Heart left ventricle (tissue), 16 donors: ENCODE results near the gene ZNRD2. TPM values are rescaled to one million over a fixed set of nuclear protein-coding genes. Genes with fewer than 3 reads are reported as not detected.
A peak's percentile ranks its signal among the peaks of the same experiment; 100 is the strongest.

ENCODE experiments used
- ATAC-seq, 4 donors: fragments of 200-7000 bp; cut with Tn5 transposase; one replicate each; pipeline ENCODE4 v1.9.1; 2020 to 2022; ENCODE audit warnings: moderate library complexity in 4 of 4, mild to moderate bottlenecking in 3 of 4, moderate number of reproducible peaks in 1 of 4
- DNase-seq, 5 donors: peaks; one replicate each; pipeline ENCODE4 v3.0.0-alpha.2; 2020
- H3K27ac ChIP-seq, 12 donors: fragments of 200-600 bp; sonication (generic) in 4 of 12; one replicate each; pipeline versions ENCODE4 v1.5.0 to v1.8.0; 2016 to 2022; ENCODE audit warnings: mild to moderate bottlenecking in 2 of 12
- H3K27me3 ChIP-seq, 9 donors: fragments of 200-600 bp; sonication (generic) in 2 of 9; one replicate each; pipeline versions ENCODE4 v1.5.1 to v1.8.0; 2016 to 2022; ENCODE audit warnings: mild to moderate bottlenecking in 3 of 9
- H3K36me3 ChIP-seq, 9 donors: fragments of 200-600 bp; sonication (generic) in 2 of 9; one replicate each; pipeline versions ENCODE4 v1.5.0 to v1.8.0; 2018 to 2022; ENCODE audit warnings: mild to moderate bottlenecking in 2 of 9
- H3K4me1 ChIP-seq, 12 donors: fragments of 200-600 bp; sonication (generic) in 4 of 12; one replicate each; pipeline versions ENCODE4 v1.5.0 to v1.8.0; 2016 to 2022; ENCODE audit warnings: mild to moderate bottlenecking in 3 of 12
- H3K4me3 ChIP-seq, 12 donors: fragments of 200-600 bp; sonication (generic) in 4 of 12; one replicate each; pipeline versions ENCODE4 v1.5.0 to v1.8.0; 2017 to 2022; ENCODE audit warnings: mild to moderate bottlenecking in 9 of 12, moderate library complexity in 4 of 12
- H3K9me3 ChIP-seq, 12 donors: fragments of 200-600 bp; sonication (generic) in 4 of 12; one replicate each; pipeline versions ENCODE4 v1.5.0 to v1.8.0; 2016 to 2022; ENCODE audit warnings: mild to moderate bottlenecking in 1 of 12
- CTCF ChIP-seq, 12 donors: fragments of 200-600 bp; sonication (generic) in 4 of 12; IDR thresholded peaks; one replicate each; pipeline versions ENCODE4 v1.5.0 to v1.8.0; 2018 to 2022; ENCODE audit warnings: antibody characterized with exemption in 12 of 12, mild to moderate bottlenecking in 5 of 12
- POLR2A ChIP-seq, 2 donors: fragments of 450-650 bp; IDR thresholded peaks; one replicate each; pipeline ENCODE4 v1.6.1; 2017; ENCODE audit warnings: antibody characterized with exemption in 2 of 2, mild to moderate bottlenecking in 2 of 2, moderate library complexity in 2 of 2
- WGBS, 4 donors: extraction: QIAGEN DNeasy Blood & Tissue Kit in 2 of 4; methylation state at CpG; one replicate each; pipeline versions ENCODE4 v1.1.5 to v1.1.7; 2013 to 2018; 5-methylcytosine and 5-hydroxymethylcytosine counted together
- intact Hi-C, 10 donors: fragments of 100-400 bp; cut with DNase I; formaldehyde crosslinking; loops; one replicate each; pipeline versions ENCODE4 v1.11.1 to v1.14.2; 2022
- polyA plus RNA-seq, 2 donors: library from polyadenylated mRNA; stranded (reverse); fragments of 200-250 nt; gene quantifications; one replicate each; pipeline ENCODE4 v1.2.3, GENCODE V29; 2013
- total RNA-seq, 9 donors: library from RNA; depleted of rRNA in 2 of 9; stranded (reverse); fragments of >200 nt in 2 of 9; fragmentation: NEBNext Ultra II Directional in 3 of 9; extraction: Animal tissue kit (Norgen Biotek cat#: 25700) in 3 of 9; gene quantifications; one replicate each; pipeline versions ENCODE4 v1.1.0 to v1.2.4, GENCODE V29; 2016 to 2023
- donor health status: ischemic (EF 13 %, LVEDD 7.1; RV severe dilation, severe dysfunction).
- donor health status: healthy with polysubstance abuse.
- donor health status: DM: no; HTN: yes; CAD: no.
- donor health status: DM: no; HTN: no; CAD: no.
- donor health status: ischemic (EF 25% LVEDD 6.9; RV normal size, moderate dysfunction).
- donor health status: ischemic (EF 25% LVEDD 5.7; RV mildly dilated, moderate dysfunction).
- donor health status: healthy.
- donor health status: DM: yes; HTN: yes; CAD: no.
- donor health status: ischemic (EF 35%, LVEDD 5.7; RV mildly dilated, moderate dysfunction).
- donor health status: nonischemic (EF 11% LVEDD 7.7; RV severe dilation, severe dysfunction).
- donor health status: DM: yes; HTN: yes; CAD: no.
- donor health status: PGD.
- donor health status: ischemic (EF 29% LVEDD 5.4; RV normal size, mild dysfunction).
- donor health status: nonischemic (EF 23%, LVEDD 6.1; RV moderate dilation, normal function).

Gene ZNRD2
- total and polyA plus RNA-seq, 11 donors: 23.2 to 101 (median 35.7) TPM

- WGBS, 4 donors: 84 to 88% (median 86%) methylated on average over 49 to 52 of the region's 52 CpGs
- H3K4me1 ChIP-seq: peaks cover 0 to 27% (median 1%) of the 10 kb centered on the region in 12 donors
- H3K27ac ChIP-seq: peak overlapping the region in 1 of 12 donors; percentile 55
- no peaks in the 10 kb centered on the region for H3K9me3 ChIP-seq
- DNase-seq (no peak), ATAC-seq (no peak)
- TF ChIP-seq POLR2A (IDR thresholded peaks at IDR 0.05): no peak
- peaks cover 0 to 89% (median 67%) of the 10 kb centered on the region in 9 donors for H3K36me3 ChIP-seq
- intact Hi-C loops: loop anchor here in 2 of 10 donors (10.0 kb wide), 2 partner anchors 47 to 447 kb away; partner anchors contain the start of gene KCNK7 (in 1 of the 2)
- no peaks in the 10 kb centered on the region for H3K27me3 ChIP-seq
- no peak overlapping the region for H3K4me3 ChIP-seq
Observed at GRCh38 chr11:65547446-65548125, 22.7 kb upstream of the ZNRD2 start.

DNA sequence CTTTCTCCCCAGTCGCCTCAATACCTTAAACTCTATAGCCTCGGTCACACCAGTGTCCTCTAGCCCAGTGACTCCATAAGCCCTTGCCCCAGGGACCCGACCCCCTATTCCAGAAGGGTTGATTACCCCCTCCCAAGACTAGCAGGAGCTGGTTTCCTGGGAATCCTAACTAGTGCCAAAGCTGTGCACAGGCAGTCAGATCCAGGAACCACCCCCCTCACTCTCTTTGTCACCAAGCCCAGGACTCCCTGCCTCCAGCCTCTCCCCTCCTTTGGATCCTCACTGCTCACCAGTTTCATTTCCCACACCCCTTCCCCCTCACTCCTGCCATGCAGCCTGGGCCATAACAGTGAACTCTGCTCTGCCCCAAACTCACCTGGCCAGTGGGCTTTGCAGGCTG is 21.9 kb upstream of the ZNRD2 start:
- no peaks in the 10 kb centered on the region for H3K27me3 ChIP-seq
- TF ChIP-seq POLR2A (IDR thresholded peaks at IDR 0.05) (no peak), CTCF (IDR thresholded peaks at IDR 0.05) (no peak)
- H3K9me3 ChIP-seq: no peaks in the 10 kb centered on the region
- H3K36me3 ChIP-seq: peaks cover 0 to 87% (median 66%) of the 10 kb centered on the region in 9 donors
- intact Hi-C loops: loop anchor here in 2 of 10 donors (10.0 kb wide), 2 partner anchors 46 to 446 kb away; partner anchors contain the start of gene KCNK7 (in 1 of the 2)
- H3K4me1 ChIP-seq: peaks cover 0 to 35% (median 2%) of the 10 kb centered on the region in 12 donors
- WGBS, 4 donors: 91 to 95% (median 94%) methylated on average over 3 of the region's 3 CpGs
- H3K4me3 ChIP-seq: no peak overlapping the region
- DNase-seq: no peak
- H3K27ac ChIP-seq: no peak overlapping the region
- ATAC-seq: no peak

DNA sequence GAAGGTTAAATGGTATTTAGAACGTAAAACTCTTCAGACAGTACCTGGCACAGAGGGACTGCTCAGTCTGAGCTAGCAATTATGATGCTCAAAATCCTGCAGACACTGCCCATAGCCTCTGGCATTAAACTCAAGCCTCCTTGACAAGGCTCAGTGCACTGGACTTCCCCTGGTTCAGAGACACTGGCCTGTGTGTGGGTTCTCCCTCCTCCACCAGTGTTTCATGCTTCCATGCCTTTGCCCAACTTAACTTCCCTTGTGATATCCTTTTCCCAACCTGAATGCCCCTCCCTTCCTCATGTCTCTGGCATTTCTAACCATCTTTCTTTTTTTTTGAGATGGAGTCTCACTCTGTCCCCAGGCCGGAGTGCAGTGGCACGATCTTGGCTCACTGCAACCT is 21.2 kb upstream of the ZNRD2 start:
- no peaks in the 10 kb centered on the region for H3K9me3 ChIP-seq
- no peak overlapping the region for H3K27ac ChIP-seq
- H3K36me3 ChIP-seq: peaks cover 0 to 87% (median 66%) of the 10 kb centered on the region in 9 donors
- DNase-seq: no peak
- intact Hi-C loops: loop anchor here in 2 of 10 donors (10.0 kb wide), 2 partner anchors 46 to 446 kb away; partner anchors contain the start of gene KCNK7 (in 1 of the 2)
- TF ChIP-seq CTCF (IDR thresholded peaks at IDR 0.05): no peak
- TF ChIP-seq POLR2A (IDR thresholded peaks at IDR 0.05): no peak
- no peak overlapping the region for H3K4me3 ChIP-seq
- no peak for ATAC-seq
- 91 to 96% (median 92%) methylated on average over 3 of the region's 3 CpGs for WGBS, 4 donors
- H3K4me1 ChIP-seq: peaks cover 0 to 40% (median 2%) of the 10 kb centered on the region in 12 donors
- H3K27me3 ChIP-seq: no peaks in the 10 kb centered on the region

DNA sequence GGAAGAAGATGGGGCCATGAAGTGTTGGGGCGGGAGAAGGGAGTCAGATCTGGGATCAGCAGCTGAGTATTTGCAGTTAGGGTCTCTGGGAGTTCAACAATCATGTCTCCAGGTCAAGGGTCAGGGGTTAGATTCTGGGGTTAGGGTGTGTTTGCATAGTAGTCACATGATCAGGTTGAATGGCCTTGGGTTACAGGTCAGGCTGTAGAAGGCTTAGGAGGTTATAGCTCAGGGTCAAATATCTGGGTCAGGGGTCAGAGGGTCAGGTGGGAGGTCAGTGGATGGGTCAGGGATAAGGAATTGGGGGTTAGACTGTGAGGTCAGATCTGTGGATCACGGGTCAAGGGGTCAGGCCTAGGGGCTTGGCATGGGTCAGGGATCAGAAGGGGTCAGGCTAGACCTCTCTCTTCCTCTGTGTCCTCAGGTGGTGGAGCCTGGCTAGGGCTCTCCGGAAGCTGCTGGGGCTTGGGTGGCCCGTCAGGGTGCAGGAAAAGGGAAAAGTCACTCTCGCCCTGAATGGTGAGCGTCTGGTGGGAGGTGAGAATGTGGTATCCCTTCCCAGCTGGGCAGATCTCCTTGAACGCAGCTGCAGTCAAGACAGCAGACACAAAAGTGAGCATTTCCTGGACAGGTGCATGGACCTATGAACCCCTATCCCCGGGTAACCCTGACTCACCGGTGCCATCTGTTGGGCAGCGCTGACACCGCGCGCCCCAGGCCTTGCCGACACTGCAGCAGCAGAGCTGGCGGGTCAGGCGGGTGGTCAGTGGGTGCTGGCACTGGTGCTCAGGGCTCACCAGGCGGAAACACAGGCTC is 18.5 kb upstream of the ZNRD2 start:
- DNase-seq (peak in 3 of 5 donors; percentile 49 to 67 (median 63)), ATAC-seq (peak in 3 of 4 donors; percentile 35 to 42 (median 38))
- Histone ChIP-seq H3K27me3 (no peaks in the 10 kb centered on the region), H3K36me3 (peaks cover 0 to 67% (median 51%) of the 10 kb centered on the region in 9 donors), H3K4me3 (no peak overlapping the region), H3K27ac (no peak overlapping the region), H3K9me3 (no peaks in the 10 kb centered on the region), H3K4me1 (peaks cover 0 to 58% (median 28%) of the 10 kb centered on the region in 12 donors)
- 63 to 74% (median 69%) methylated on average over 14 to 17 of the region's 17 CpGs for WGBS, 4 donors
- peak in 9 of 12 donors; percentile 27 to 56 (median 42) for TF ChIP-seq CTCF (IDR thresholded peaks at IDR 0.05)
- TF ChIP-seq POLR2A (IDR thresholded peaks at IDR 0.05): no peak
- intact Hi-C loops: no loop called here
